A673 (cell line): ENCODE results near the gene CDHR3.

Experiments used
- CTCF ChIP-seq: fragments of 300-800, 200-600 bp; sonication (generic); conservative IDR thresholded peaks from 2 replicates; pipeline ENCODE4 v1.5.1; 2017; ENCODE audit warnings: low read depth, mild to moderate bottlenecking, antibody characterized with exemption, low read length, moderate library complexity, mixed read lengths
- EZH2 ChIP-seq: fragments of 200-600 bp; sonication (generic); IDR thresholded peaks from 2 replicates; pipeline ENCODE4 v1.6.1; 2017; ENCODE audit warnings: borderline replicate concordance, low read depth, mild to moderate bottlenecking, mixed read lengths, antibody characterized with exemption, low read length; ENCODE audit not compliant: poor library complexity, severe bottlenecking

- TF ChIP-seq CTCF = no peak
- TF ChIP-seq EZH2 = no peak
Measured at GRCh38 chr7:105980645-105981396, 17.8 kb downstream of the CDHR3 start.
